Kidney (tissue), 14 donors: Measurements from ENCODE around the gene ATL3. TPM values are rescaled to one million over a fixed set of nuclear protein-coding genes. Genes with fewer than 3 reads are reported as not detected.
A peak's percentile ranks its signal among the peaks of the same experiment; 100 is the strongest.
"Not testable (repeated sequence)": the region's sequence is repeated elsewhere in the genome, so short reads cannot be mapped to it uniquely, and the experiment has no call there.

Source experiments
- DNase-seq, 5 donors: peaks; one replicate each; pipeline ENCODE4 v3.0.0-alpha.2; 2013 to 2020
- FAIRE-seq: peaks from 2 replicates; lab custom pipeline; 2012; peaks lifted over from hg19 to GRCh38; lab: Jason Lieb, UNC
- H3K27ac ChIP-seq, 2 donors: one replicate each; pipeline ENCODE4 v1.7.0; 2013; ENCODE audit warnings: low read depth in 2 of 2, low read length in 2 of 2, inconsistent platforms in 1 of 2
- H3K27me3 ChIP-seq: one replicate; pipeline ENCODE4 v1.7.1; 2013; ENCODE audit warnings: low read length, inconsistent platforms; ENCODE audit not compliant: control insufficient read depth, insufficient read depth
- H3K36me3 ChIP-seq, 3 donors: one replicate each; pipeline versions ENCODE4 v1.7.0 to v1.7.1; 2013; ENCODE audit warnings: low read length in 3 of 3, control low read depth in 1 of 3, inconsistent platforms in 1 of 3; ENCODE audit not compliant: insufficient read depth in 3 of 3, control insufficient read depth in 2 of 3
- H3K4me1 ChIP-seq, 3 donors: one replicate each; pipeline versions ENCODE4 v1.7.0 to v1.7.1; 2013; ENCODE audit warnings: low read length in 3 of 3, inconsistent platforms in 1 of 3, low read depth in 1 of 3; ENCODE audit not compliant: control insufficient read depth in 2 of 3, insufficient read depth in 2 of 3
- H3K4me3 ChIP-seq, 3 donors: one replicate each; pipeline versions ENCODE4 v1.7.0 to v1.8.1; 2013; ENCODE audit warnings: low read length in 3 of 3, control low read depth in 1 of 3, inconsistent platforms in 1 of 3
- H3K9ac ChIP-seq, 3 donors: one replicate each; pipeline versions ENCODE4 v1.7.0 to v1.7.1; 2013; ENCODE audit warnings: low read length in 3 of 3, control low read depth in 1 of 3, inconsistent platforms in 1 of 3
- H3K9me3 ChIP-seq, 3 donors: one replicate each; pipeline versions ENCODE4 v1.7.0 to v1.7.1; 2013; ENCODE audit warnings: low read length in 3 of 3, control low read depth in 1 of 3, inconsistent platforms in 1 of 3; ENCODE audit not compliant: control insufficient read depth in 2 of 3, insufficient read depth in 1 of 3
- CTCF ChIP-seq: IDR thresholded peaks from 3 replicates; pipeline ENCODE4 v1.5.1; 2012; ENCODE audit warnings: mild to moderate bottlenecking, moderate library complexity, borderline replicate concordance; ENCODE audit not compliant: insufficient read depth; ENCODE audit errors: extremely low read depth
- intact Hi-C: fragments of 100-400 bp; cut with DNase I; formaldehyde crosslinking; loops from one replicate; pipeline ENCODE4 v1.11.1; 2022
- polyA plus RNA-seq: library from polyadenylated mRNA; stranded (reverse); fragments of 350-450 nt; fragmentation: Illumina TruSeq; extraction: RNeasy Lipid Tissue Mini Kit (QIAGEN cat#74804); gene quantifications from one replicate; pipeline ENCODE4 v1.2.3, GENCODE V29; 2014; ENCODE audit warnings: low read depth, low replicate concordance; ENCODE audit not compliant: insufficient read depth
- total RNA-seq: library from RNA; stranded (reverse); fragmentation: NEBNext Ultra II Directional; extraction: Animal tissue kit (Norgen Biotek cat#: 25700); gene quantifications from one replicate; pipeline ENCODE4 v1.2.1, GENCODE V29; 2021
- donor health status: control.
- donor health status: control.
- donor health status: control.
- donor health status: control.
- donor health status: control.
- donor health status: DM: yes; HTN: yes; CAD: no.
- donor health status: Normal renal cell carcinoma (clear cell type).

ATL3 gene
- total and polyA plus RNA-seq, 2 donors from 2014 or later = 11.4 to 78.3 TPM

GRCh38 chr11:63639199-63639832, 31.9 kb downstream of the ATL3 start:
- H3K4me1 ChIP-seq = no peaks in the 10 kb centered on the region
- intact Hi-C loops = no loop called here
- DNase-seq (peak in 1 of 5 donors; percentile 6), FAIRE-seq (peak; percentile 29)
- H3K4me3 ChIP-seq = no peak overlapping the region
- no peak overlapping the region for H3K9ac ChIP-seq
- H3K27ac ChIP-seq = no peak overlapping the region
- H3K27me3 ChIP-seq = no peaks in the 10 kb centered on the region
- no peaks in the 10 kb centered on the region for H3K9me3 ChIP-seq
- peaks cover 0 to 15% (median 5%) of the 10 kb centered on the region in 3 donors for H3K36me3 ChIP-seq
- peak; percentile 8 for TF ChIP-seq CTCF

- H3K4me1 ChIP-seq, intact Hi-C loops: not testable (repeated sequence)
- H3K36me3 ChIP-seq = peaks cover 0 to 13% (median 5%) of the 10 kb centered on the region in 3 donors
These were observed 32.7 kb downstream of the ATL3 start for GRCh38 chr11:63638436-63638835.

GRCh38 chr11:63635762-63636465, 35.3 kb downstream of the ATL3 start:
- intact Hi-C loops = no loop called here
- Histone ChIP-seq H3K9ac (no peak overlapping the region), H3K36me3 (peaks cover 2 to 18% (median 7%) of the 10 kb centered on the region in 3 donors), H3K27me3 (no peaks in the 10 kb centered on the region), H3K4me3 (no peak overlapping the region), H3K9me3 (no peaks in the 10 kb centered on the region), H3K4me1 (no peaks in the 10 kb centered on the region), H3K27ac (no peak overlapping the region)
- FAIRE-seq (peak; percentile 51), DNase-seq (peak in 4 of 5 donors; percentile 69 to 81 (median 76))
- TF ChIP-seq CTCF = peak; percentile 90

More at GRCh38 chr11:63638436-63638835, 32.7 kb downstream of the ATL3 start:
- not testable (repeated sequence) for H3K9ac ChIP-seq, H3K9me3 ChIP-seq, DNase-seq, H3K27me3 ChIP-seq, H3K4me3 ChIP-seq, H3K27ac ChIP-seq, FAIRE-seq

GRCh38 chr11:63629426-63629825, 41.8 kb downstream of the ATL3 start:
- no peak overlapping the region for H3K4me3 ChIP-seq
- DNase-seq = no peak
- H3K27me3 ChIP-seq = no peaks in the 10 kb centered on the region
- H3K27ac ChIP-seq = no peak overlapping the region
- intact Hi-C loops = no loop called here
- H3K9me3 ChIP-seq = no peaks in the 10 kb centered on the region
- no peak for TF ChIP-seq CTCF
- no peak for FAIRE-seq
- peaks cover 3 to 28% (median 11%) of the 10 kb centered on the region in 3 donors for H3K36me3 ChIP-seq
- H3K4me1 ChIP-seq = no peaks in the 10 kb centered on the region
- no peak overlapping the region for H3K9ac ChIP-seq
